ENCODE results near the gene FARSB.

The FARSB gene

DNA sequence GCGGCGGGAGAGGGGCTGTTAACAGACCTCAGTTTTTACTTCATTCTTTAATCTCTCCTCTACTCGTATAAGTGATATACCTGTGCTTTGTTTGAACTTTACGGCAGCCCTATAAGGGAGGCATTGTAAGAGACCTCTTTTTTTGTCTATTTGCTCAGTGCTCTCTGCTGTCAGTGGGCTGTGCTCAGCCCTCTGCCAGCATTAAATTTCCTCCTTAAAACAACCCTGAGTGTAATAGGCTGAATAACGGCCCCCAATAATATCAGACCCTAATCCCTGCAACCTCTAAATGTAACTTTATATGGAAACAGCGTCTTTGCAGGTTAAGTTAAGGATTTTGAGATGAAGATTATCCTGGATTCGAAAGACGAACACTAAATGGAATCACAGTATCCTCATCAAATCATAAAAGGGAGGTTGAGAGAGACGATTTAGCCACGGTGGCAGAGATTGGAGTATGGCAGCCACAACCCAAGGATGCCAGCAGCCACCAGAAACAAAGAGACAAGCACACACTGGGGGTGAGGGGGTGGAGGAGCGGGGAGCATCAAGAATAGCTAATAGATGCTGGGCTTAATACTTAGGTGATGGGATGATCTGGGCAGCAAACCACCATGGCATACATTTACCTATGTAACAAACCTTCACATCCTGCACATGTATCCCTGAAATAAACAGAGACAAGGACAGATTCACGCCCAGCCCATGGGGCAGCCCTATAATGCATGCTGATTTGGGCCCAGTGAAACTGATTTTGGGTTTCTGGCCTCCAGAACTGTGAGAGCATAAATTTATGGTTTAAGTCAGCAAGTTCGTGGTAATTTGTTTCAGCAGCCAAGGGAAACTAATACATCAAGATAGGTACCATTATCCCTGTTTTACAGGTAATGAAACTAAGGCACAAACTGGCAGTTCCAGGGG, 894 bp upstream of the FARSB start:
- no peak for DNase-seq

- no peak for DNase-seq
Measured at GRCh38 chr2:222653280-222653679, 2.6 kb downstream of the FARSB start.

GRCh38 chr2:222652491-222653255, 3.2 kb downstream of the FARSB start:
- DNase-seq = no peak

DNA sequence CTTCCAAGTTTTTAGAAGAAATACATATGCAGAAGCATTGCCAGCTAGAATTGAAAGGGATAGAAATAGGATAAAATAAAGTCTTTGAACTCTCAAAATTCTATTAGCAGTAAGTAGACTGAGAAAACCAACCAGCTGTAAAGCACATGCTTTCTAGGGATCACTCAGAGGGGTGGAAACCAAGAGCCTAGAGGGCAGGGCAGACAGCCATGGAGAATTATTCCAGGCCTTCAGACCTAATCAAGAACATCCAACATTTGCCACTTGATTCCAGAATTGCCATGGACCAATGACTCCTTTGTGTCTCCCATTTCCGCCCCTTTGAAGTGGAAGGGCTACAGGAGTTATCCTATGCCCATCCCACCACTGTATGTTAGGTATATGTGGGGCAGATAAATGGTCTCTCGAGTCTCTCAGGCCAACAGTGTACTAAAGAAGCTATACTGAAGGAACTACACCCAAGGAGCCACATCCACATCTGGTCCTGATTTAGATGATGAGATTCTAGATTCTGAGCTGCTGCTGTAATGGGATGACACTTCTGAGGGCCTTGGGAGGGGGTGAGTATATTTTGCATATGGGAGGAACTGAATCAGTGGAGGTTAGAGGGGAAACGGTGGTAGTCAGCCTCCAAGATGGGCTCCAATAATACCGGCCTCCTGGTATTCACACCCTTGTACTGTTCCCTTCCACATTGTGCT, 4.0 kb downstream of the FARSB start:
- no peak for DNase-seq

GRCh38 chr2:222649801-222650200, 6.1 kb downstream of the FARSB start:
- no peak for DNase-seq

GRCh38 chr2:222646008-222646407, 9.9 kb downstream of the FARSB start:
- DNase-seq = no peak

GRCh38 chr2:222643134-222643533, 12.8 kb downstream of the FARSB start:
- no peak for DNase-seq

DNA sequence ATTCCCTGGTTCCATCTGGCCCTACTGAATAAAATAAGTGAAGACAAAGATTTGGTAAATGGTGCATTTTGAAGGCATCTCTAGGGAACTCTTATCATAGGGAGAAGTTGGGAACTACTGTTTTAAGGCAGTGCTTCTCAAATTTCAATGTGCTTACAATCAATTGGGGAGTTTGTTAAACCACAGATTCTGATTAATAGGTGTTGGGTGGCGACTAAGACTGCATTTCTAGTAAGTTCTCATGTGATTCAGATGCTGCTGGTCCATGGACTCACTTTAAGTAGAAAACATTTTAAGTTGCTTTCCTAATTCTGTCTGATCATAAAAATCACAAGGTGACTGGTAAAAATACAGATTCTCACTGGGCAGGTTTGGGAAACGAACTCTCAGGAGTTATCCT, 14.6 kb downstream of the FARSB start:
- no peak for DNase-seq

DNA sequence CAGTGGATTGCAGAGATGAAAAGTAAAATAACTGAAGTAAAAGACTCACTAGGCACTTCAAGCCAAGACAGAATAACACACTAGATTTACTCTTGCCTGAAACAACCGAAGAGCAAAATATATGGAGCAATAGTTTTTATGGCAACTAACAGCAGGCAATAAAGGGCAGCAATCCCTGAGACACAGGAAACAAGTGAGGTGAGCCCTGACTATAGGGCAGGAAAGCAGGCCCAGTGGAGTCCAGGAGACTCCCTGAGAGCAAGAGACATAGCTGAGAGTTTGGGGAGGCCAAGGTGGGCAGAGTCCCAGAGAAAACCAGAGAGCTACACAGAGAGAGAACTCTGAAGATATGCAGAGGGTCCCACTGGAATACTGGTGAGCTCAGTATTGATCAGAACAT, 18.8 kb downstream of the FARSB start:
- no peak for DNase-seq

GRCh38 chr2:222635295-222635694, 20.6 kb downstream of the FARSB start:
- no peak for DNase-seq

DNA sequence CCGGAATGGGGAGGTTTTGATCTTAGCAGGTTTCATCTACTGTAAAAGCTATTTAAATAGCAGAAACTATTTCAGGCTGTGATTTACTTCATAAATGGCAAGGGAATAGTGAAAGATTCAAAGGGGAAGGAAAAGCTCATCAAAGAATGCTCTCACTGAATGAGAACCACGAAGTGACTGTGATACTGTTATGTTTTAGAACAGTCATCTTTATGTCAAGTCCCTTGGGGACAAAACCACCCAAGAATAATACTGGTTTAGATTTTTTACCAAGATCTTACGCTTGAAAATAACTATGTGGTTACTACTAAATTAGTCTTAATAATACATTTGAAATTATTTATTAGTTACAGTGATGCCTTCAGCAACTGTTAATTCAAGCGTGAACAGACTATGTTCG, 28.1 kb downstream of the FARSB start:
- no peak for DNase-seq

DNA sequence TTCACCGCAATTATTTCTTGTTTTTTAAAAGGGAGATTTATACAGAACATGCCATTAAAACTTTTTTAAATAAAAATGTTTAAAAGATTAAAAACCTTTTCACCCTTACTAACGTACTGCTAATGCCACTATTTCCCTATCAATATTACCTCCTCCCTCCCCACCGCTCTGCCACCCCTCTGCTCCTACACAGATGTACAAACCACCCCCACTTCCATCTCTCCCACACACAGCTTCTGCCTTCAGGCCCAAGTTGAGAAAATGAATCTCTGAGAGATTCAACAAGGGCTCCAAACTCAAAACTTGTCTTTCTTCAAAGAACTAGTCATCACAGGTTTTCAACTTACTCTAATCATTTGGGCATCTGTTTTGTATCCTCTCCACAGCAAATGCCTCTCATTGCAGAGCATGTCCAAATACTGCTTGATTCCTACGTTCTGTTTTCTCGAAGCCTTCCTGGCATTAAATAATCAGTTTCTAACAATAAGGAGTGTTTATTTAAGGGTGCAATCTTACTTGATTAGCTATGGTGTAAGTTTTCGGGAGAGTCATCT, 32.1 kb downstream of the FARSB start:
- DNase-seq = no peak

DNA sequence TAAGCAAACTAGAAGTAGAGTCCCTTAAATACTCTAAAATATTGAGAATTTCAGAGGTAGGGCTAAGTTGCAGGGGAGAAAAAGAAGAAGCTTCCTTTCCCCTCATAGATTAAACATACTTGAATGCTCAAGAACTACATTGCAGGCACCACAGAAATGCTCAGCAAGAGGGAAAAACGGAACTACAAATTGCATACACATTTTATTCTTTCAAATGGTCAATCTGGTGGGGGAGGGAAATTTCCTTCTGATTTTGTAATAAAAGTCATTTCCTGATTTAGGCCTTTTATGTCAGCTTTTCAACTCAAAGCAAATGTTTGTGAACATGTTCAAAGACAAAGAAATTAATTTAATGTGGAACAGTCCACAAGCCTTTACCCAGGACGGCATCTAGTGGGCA, 33.0 kb downstream of the FARSB start:
- no peak for DNase-seq

DNA sequence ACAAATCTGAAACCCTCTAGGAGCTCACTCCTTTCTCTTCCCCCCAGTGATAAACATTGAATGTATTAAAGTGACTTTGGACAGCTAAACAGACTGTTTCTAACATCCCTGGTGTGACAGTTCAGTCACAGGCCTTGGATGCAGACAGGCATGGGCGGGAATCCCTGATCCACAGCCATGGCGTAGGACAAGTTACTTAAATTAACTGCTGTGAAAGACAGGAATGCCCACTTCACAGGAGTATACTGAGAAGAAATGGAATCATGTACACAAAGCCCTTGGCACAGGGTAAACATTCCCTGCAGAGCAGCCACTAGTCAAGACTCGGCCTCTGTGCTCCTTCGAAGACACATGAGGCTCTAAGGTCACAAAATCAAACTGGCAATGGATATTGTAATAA, 34.0 kb downstream of the FARSB start:
- no peak for DNase-seq

DNA sequence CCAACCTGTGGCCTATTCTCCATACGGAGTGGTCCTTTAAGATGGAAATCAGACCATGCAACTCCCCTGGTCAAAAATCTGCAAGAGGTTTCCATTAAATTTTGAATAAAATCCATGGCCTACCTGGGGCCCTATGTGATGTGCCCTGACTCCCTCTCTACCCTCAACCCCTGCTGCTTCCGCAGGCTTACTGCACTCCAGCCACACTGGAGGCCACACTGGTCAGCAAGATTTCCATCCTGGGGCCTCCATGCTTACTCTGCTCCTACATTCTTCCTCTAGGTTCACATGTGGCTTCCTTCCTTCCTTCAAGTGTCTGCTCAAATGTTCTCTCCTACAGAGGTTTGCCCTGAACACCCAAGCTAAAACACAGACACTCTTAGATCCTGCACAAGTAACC, 40.6 kb downstream of the FARSB start:
- no peak for DNase-seq

DNA sequence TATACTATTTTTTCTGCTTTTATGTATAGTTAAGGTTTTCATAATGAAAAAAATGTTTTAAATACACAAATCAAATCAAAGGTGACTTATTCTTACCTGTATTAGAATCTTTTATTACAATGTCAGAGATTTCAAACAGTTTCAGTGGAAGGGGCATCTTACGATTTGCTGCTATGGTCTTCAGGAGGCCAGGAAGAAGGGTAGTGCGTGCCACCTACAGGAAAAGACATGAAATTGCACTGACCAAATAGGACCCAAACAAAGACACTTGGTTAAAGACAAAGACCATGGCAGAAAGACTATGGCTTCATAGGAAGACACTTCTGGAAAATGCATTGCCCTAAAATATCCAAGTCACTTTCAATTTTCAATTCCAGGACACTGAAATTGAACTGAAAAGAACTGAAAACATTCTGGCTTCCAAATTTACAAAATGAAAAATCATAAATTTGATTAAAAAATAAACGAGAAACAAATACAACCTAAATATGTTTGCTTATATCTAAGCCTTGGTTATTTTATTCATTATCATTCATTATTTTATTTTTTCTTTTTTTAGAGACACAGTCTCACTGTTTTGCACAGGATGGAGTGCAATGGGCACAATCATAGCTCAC, 42.1 kb downstream of the FARSB start:
- no peak for DNase-seq

DNA sequence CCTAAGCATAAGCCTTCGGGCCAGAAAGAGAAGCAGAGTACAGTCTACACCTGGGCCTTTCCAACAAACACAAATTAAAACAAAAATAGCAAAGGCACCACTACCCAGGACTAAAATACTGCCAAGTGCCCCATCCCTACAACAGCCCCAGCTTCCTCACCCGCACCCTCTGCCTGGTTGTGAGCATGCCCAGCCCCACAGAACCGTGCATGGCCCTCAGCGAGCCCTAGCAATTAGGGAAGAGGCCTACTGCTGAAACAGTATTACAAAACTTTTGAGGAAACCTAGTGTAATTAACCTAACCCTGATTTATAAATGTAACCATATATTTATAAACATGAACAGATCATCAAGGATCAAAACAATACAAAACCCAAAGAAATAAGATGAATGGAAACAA, 44.2 kb downstream of the FARSB start:
- no peak for DNase-seq

DNA sequence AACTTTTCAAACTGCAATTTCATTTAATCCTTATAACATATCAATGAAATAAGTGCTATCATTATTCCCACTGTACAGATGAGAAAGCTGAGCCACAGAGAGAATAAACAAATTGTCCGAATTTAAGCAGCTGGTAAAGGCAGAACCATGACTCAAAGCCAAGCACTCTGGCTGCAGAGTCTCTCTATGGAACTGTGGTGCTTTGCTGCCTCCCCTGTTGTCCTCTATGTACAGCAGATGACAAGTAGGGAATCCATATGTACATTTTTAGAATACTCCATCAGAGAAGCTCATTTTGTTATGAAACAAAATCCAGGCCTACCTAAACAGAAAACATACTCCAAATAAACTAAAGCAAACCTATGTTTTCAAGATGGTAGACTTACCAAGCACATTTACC, 45.1 kb downstream of the FARSB start:
- no peak for DNase-seq

DNA sequence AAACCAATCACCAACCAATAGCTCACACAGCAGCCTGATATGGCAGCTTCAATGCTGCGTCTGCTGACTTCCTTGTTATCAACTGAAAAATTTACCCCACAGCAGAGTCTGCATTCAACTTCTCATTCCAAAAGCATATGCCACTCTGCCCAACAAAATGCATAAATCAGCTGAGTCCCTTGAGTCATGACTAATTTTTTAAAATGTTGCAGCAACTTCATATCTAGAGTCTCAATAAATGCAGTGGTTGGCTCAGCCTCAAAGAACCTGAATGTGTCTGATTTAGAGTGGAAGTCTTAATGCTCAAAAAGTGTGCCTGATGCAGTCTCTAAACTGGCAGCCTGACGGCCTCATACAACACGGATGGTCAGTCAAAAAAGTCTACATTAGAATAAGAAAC, 46.5 kb downstream of the FARSB start:
- no peak for DNase-seq

- no peak for DNase-seq
Measured at GRCh38 chr2:222608081-222608480, 47.8 kb downstream of the FARSB start.

DNA sequence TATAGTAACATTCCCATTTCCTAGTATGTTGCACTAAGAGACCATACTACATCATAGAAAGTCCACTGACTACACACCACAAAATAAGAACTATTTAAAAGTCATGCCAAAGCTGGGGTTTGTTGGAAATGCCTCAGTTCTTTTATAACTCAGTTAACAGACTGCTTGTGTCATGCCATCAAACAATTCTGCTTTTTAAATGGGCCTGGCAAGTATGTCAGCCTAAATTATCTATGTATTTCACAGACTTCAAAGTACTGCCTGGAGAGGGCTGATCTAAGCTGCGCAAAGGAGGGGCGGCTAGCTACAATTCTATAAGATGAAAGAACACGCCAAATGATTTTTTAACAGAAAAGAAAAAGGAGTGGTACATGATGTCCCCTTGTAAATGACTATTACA, 49.6 kb downstream of the FARSB start:
- no peak for DNase-seq

DNA sequence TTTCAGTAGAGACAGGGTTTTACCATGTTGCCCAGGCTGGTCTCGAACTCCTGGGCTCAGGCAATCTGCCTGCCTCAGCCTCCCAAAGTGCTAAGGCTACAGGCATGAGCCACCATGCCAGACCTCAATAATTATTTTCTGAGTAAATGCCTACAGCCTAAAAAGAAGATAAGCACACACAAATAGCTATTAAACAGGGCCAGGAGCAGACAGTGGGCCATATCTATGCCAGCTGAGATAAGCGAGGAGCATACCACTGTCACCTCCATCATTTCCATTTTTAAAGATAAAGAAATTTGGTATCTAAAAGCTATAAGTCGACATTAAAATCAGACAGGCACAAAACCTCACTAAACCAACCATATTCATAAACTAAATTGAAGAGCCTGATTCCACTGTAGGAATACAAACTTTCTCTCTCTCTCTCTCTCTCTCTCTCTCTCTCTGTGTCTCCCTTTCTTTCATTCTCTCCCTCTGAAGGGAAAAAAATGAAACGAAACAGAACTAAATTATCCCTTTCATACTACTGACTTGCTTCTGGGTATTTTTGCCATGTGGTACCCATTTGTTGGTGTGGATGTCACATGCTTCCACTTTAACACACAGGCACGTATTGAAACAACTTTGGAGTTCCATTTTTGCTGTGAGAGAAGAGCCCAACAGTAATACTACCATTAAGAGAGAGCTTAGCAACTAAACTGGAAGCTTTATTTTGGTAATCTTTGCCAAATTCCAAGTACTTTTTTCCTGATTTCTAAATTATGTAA, 51.0 kb downstream of the FARSB start:
- DNase-seq = no peak
